ENCODE data around the gene ARL9. TPM values are rescaled to one million over a fixed set of nuclear protein-coding genes. Genes with fewer than 3 reads are reported as not detected.
"Not testable (repeated sequence)": the region's sequence is repeated elsewhere in the genome, so short reads cannot be mapped to it uniquely, and the experiment has no call there.

ARL9 gene, protein sequence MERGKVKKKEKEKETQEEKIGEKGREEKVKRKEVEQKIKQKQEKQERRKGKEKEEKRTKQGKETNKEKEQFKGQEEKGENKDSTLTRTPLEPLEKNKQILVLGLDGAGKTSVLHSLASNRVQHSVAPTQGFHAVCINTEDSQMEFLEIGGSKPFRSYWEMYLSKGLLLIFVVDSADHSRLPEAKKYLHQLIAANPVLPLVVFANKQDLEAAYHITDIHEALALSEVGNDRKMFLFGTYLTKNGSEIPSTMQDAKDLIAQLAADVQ
- 0.07 and 0.15 TPM in 2 replicates for total RNA-seq

GRCh38 chr4:56505269-56506130 is at the start of gene ARL9:
Gene ARL9 (plus strand): TSS chr4:56505791. CDS start chr4:56505863, 72 bp downstream.
- intact Hi-C loops (cut with micrococcal nuclease) = loop anchor here (2.0 to 5.0 kb wide), 3 partner anchors 37 to 331 kb away; no protein-coding TSS in a partner anchor

GRCh38 chr4:56460085-56460484 is 45.5 kb upstream of the ARL9 start:
- intact Hi-C loops (cut with micrococcal nuclease) = no loop called here

GRCh38 chr4:56462157-56462556 is 43.4 kb upstream of the ARL9 start:
- intact Hi-C loops (cut with micrococcal nuclease) = no loop called here

- intact Hi-C loops (cut with micrococcal nuclease) = no loop called here
These were observed 41.9 kb upstream of the ARL9 start for GRCh38 chr4:56463711-56464110.

DNA sequence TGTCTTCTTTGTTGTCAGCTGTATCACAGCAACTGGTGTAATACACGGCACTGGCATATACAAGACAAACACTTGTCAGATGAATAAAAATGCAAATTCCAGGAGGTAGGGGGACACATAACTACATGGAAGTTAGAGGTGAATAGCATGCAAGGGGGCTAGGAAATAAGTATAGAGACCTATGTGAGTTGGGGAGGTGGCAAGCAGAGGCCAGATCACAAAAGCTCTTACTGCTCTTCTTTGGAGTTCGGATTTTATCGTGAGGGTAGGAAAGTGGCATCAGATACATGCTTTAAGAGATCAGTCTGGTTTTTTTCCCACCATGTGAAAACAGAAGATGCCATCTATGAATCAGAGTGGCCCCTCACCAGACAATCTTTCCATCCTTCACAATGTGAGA is 41.0 kb upstream of the ARL9 start:
- intact Hi-C loops (cut with micrococcal nuclease) = no loop called here

GRCh38 chr4:56465599-56466295 is 39.8 kb upstream of the ARL9 start:
- intact Hi-C loops (cut with micrococcal nuclease) = no loop called here

DNA sequence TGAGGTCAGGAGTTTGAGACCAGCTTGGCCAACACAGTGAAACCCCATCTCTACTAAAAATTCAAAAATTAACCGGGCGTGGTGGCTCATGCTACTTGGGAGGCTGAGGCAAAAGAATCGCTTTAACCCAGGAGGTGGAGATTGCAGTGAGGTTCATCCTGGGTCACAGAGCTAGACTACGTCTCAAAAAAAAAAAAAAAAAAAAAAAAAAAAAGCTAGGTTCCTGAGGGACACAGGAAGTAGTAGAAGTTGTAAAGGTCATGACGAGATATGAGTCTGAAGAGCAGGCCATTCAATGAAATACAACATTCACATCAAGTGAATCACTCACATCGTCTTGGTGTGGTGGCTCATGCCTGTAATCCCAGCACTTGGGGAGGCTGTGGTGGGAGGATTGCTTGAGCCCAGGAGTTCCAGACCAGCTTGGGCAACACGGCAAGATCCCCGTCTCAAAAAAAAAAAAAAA is 39.3 kb upstream of the ARL9 start:
- intact Hi-C loops (cut with micrococcal nuclease) = not testable (repeated sequence)

DNA sequence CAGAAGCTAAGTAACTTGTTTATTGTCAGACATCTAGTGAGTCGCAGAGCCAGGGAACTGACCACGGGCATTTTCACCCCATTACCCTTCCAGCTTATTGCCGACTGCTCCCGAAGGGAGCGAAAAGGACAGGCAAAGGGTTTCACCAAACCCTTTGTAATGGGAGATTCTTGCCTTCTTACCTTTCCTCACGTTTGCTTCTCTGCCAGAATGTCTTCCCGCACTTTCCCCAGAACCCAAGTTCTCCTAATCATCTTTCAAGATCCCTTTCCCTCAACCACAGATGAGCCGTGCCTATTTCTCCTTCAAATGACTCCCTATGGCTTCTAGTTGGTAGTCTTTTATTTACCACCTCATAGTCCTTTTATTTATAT is 38.7 kb upstream of the ARL9 start:
- intact Hi-C loops (cut with micrococcal nuclease) = loop anchor here (1.0 kb wide), 11 partner anchors 32 to 920 kb away; partner anchors contain the start of genes AASDH, EXOC1 and PPAT

DNA sequence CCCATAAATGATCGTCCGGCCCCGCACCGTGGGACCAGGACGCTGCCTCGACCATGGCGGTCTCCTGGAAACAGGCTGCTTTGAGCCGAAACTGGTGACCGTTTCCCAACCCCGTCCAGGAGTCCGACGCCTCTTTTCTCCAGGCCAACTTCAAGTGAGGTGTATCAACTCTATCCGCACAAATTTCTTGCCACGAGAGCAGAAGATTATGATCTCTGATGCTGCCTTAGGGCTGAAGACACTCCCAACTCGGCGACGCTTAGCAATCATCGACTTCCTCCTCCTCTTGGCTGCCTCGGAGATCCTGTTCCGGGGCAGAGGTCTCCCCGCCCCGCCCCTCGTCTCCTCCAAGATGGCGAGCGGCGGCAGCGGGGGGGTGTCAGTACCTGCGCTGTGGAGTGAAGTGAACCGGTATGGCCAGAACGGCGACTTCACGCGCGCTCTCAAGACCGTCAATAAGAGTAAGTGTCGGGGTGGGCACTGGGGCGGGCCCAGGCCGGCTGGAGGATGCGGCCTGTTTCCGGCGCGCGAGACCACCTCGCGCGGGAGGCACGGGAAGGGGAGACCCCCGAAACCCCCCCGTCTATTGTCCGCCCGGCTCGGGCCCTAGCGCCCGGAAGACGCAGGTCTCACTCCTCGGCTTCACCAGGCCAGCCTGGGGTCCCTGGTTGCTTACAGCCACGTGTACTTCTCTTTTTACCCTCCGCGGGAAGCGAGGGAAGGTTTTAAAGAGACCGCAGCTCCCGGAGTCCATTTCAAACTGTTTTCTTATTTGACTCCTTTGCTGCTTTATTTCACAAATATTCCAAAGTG is 38.1 kb upstream of the ARL9 start, which contains the start of gene SRP72:
SRP72 (plus strand) TSS at position 334 of the 813 bp plus-strand sequence; CDS start at position 353, 19 bp downstream.
- intact Hi-C loops (cut with micrococcal nuclease) = loop anchor here (1.0 to 2.0 kb wide), 13 partner anchors 32 to 920 kb away; partner anchors contain the start of genes AASDH, EXOC1, NOA1 and PPAT

GRCh38 chr4:56468097-56468422 is 37.5 kb upstream of the ARL9 start:
- intact Hi-C loops (cut with micrococcal nuclease) = loop anchor here (1.0 to 2.0 kb wide), 2 partner anchors 187 to 509 kb away; partner anchors contain the start of gene NOA1

GRCh38 chr4:56469489-56470210 is 35.9 kb upstream of the ARL9 start:
- intact Hi-C loops (cut with micrococcal nuclease) = loop anchor here (2.0 kb wide), 2 partner anchors 17 to 185 kb away; no protein-coding TSS in a partner anchor

GRCh38 chr4:56475917-56476316 is 29.7 kb upstream of the ARL9 start:
- intact Hi-C loops (cut with micrococcal nuclease) = no loop called here

DNA sequence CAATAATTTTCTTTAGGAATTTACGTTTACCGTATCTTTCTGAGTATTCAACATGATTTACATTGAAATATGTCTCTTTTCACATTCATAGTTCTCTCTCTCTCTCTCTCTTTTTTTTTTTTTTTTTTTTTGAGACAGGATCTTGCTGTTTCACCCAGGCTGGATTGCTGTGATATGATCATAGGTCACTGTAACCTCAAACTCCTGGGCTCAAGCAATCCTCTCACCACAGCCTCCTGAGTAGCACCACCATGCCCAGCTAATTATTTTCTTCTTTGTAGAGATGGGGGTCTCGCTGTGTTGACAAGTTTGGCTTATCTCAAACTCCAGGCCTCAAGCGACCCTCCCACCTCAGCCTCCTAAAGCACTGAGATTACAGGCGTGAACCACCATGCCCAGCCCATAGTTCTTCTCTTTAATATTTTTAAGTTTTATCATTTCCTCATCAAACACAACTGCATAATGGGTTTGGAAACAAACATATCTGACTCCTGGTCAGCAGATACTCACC is 28.3 kb upstream of the ARL9 start:
- intact Hi-C loops (cut with micrococcal nuclease) = no loop called here

GRCh38 chr4:56480691-56481090 is 24.9 kb upstream of the ARL9 start:
- intact Hi-C loops (cut with micrococcal nuclease) = no loop called here

- intact Hi-C loops (cut with micrococcal nuclease) = no loop called here
These were observed 9.3 kb upstream of the ARL9 start for GRCh38 chr4:56496241-56496640.

DNA sequence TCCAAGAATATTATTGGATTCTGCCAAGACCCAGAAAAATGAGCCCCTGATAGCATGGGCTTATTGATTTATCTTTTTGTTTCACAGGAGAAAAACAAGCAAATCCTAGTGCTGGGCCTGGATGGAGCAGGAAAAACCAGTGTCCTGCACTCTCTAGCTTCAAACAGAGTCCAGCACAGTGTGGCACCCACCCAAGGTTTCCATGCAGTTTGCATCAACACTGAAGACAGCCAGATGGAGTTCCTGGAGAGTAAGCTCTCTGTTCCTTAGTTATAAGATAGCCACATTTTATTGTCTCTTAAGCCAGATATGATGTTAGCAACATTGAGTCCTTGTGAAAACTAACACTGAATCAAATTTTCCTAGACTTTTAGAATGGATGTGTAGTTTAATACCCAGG is 5.5 kb downstream of the ARL9 start:
- intact Hi-C loops (cut with micrococcal nuclease) = no loop called here

GRCh38 chr4:56512166-56512565 is 6.6 kb downstream of the ARL9 start:
- intact Hi-C loops (cut with micrococcal nuclease) = no loop called here

- intact Hi-C loops (cut with micrococcal nuclease) = no loop called here
These were observed 7.9 kb downstream of the ARL9 start for GRCh38 chr4:56513517-56513916.

- intact Hi-C loops (cut with micrococcal nuclease) = loop anchor here (1.0 to 2.0 kb wide), 10 partner anchors 14 to 678 kb away; partner anchors contain the start of genes AASDH, EXOC1, NOA1 and PPAT
These were observed 24.9 kb downstream of the ARL9 start for GRCh38 chr4:56530269-56531148.

All from T-helper 1 cell treated with Interleukin-12 subunit alpha and Interleukin-12 subunit beta and Interleukin-4 antibody, amounts not matched to agents 30 ng/mL and 1 ng/mL, for 36 hours (primary cell).